Suprapubic skin (tissue), 4 donors: ENCODE measurements around the gene ING5. TPM values are rescaled to one million over a fixed set of nuclear protein-coding genes. Genes with fewer than 3 reads are reported as not detected.

Experiments used
- DNase-seq, 2 donors: peaks; one replicate each; pipeline ENCODE4 v3.0.0-alpha.2; 2019; ENCODE audit warnings: low spot score in 2 of 2
- H3K27ac ChIP-seq: fragments of 200-600 bp; sonication (generic); one replicate; pipeline ENCODE4 v1.5.1; 2019
- H3K27me3 ChIP-seq: fragments of 200-600 bp; sonication (generic); one replicate; pipeline ENCODE4 v1.5.1; 2019
- H3K36me3 ChIP-seq: fragments of 200-600 bp; sonication (generic); one replicate; pipeline ENCODE4 v1.5.1; 2019
- H3K4me1 ChIP-seq: fragments of 200-600 bp; sonication (generic); one replicate; pipeline ENCODE4 v1.5.1; 2019
- H3K4me3 ChIP-seq: fragments of 200-600 bp; sonication (generic); one replicate; pipeline ENCODE4 v1.5.1; 2019; ENCODE audit warnings: mild to moderate bottlenecking
- H3K9me3 ChIP-seq: fragments of 200-600 bp; sonication (generic); one replicate; pipeline ENCODE4 v1.5.1; 2019
- EP300 ChIP-seq: sonication (generic); formaldehyde crosslinking; IDR thresholded peaks from one replicate; pipeline ENCODE4 v1.6.1; 2017; ENCODE audit warnings: antibody characterized with exemption
- POLR2A ChIP-seq, 2 donors: fragments of 450-650 bp; IDR thresholded peaks; one replicate each; pipeline ENCODE4 v1.6.1; 2017; ENCODE audit warnings: antibody characterized with exemption in 2 of 2, mild to moderate bottlenecking in 2 of 2, moderate library complexity in 2 of 2
- POLR2AphosphoS5 ChIP-seq, 3 donors: sonication (generic); formaldehyde crosslinking; IDR thresholded peaks; one replicate each; pipeline ENCODE4 v1.6.1; 2017; ENCODE audit warnings: antibody characterized with exemption in 3 of 3
- WGBS: methylation state at CpG from one replicate; pipeline ENCODE4 v1.1.5; 2018; 5-methylcytosine and 5-hydroxymethylcytosine counted together
- total RNA-seq, 4 donors: library from RNA; depleted of rRNA; stranded (reverse); fragments of >200 nt; gene quantifications; one replicate each; pipeline ENCODE4 v1.1.0, GENCODE V29; 2016
- TF ChIP-seq, protein P1 (sequence below), 2 donors: fragments of 200-600 bp in 1 of 2; fragments of 450-650 bp in 1 of 2; sonication (generic) in 1 of 2; IDR thresholded peaks; one replicate each; pipeline ENCODE4 v1.5.1; 2016 to 2019; ENCODE audit warnings: antibody characterized with exemption in 2 of 2, mild to moderate bottlenecking in 1 of 2, moderate library complexity in 1 of 2

Gene ING5
- total RNA-seq, 4 donors from 2014 or later: 32.1 to 94.9 (median 46.4) TPM

DNA sequence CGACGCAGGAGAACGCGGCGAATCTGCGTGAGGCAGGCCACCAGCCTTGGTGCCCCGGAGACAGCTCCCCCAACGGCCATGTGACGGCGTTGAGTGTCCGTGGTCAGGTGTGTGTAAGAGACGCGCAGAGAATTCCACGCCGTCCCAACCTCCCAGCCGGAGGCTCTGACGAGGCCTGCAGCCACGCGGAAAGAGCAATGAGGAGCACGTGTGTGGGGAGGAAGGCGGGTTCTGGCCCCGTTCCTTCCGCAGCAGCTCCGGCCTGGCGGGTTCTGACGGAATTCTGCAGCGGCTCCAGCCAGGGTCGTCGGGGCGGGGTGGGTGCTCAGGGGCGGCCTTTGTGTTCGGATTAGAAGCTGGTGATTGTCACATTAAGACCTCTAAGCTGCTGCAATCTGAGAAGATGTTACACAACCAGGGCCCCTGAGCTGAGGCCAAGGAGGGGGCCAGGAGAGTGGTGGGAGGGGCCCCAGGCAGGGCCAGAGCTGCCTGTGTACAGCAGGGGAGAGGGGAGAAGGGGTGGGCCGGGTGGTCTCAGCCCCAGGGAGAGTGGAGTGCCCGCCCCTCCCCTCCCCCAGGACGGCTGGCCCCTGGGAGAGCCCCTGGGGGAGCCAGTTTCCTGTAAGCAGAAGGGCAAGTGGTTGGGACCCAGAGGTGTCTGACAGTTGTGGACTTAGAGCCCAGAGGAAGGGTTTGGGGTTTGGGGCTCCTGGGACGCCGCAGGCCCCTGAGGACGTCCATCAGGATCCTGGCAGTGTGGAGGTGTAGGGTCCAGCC, 69.6 kb downstream of the ING5 start:
- Histone ChIP-seq H3K27ac (no peak overlapping the region), H3K27me3 (peaks cover 10% of the 10 kb centered on the region)
- 66% methylated on average over 22 of the region's 38 CpGs for WGBS

DNA sequence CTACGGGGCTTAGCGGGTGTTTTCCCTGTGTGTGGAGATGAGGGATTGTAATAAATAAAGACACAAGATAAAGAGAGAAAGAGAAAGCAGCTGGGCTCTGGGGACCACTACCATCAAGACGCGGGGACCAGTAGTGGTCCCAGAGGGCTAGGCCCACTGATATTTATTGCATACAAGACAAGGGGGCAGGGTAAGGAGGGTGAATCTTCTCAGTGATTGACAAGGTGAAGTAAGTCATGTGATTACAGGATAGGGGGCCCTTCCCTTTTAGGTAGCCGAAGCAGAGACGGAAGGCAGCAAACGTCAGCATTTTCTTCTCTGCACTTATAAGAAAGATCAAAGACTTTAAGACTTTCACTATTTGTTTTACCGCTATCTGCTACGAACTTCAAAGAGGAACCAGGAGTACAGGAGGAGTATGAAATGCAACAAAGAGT, 70.2 kb downstream of the ING5 start:
- H3K27me3 ChIP-seq: peaks cover 10% of the 10 kb centered on the region
- no peaks in the 10 kb centered on the region for H3K9me3 ChIP-seq
- H3K4me3 ChIP-seq: no peak overlapping the region
- H3K4me1 ChIP-seq: peaks cover 13% of the 10 kb centered on the region
- WGBS: 47% methylated on average over 9 of the region's 9 CpGs
- peaks cover 13% of the 10 kb centered on the region for H3K36me3 ChIP-seq
- H3K27ac ChIP-seq: no peak overlapping the region
- TF ChIP-seq POLR2A (IDR thresholded peaks at IDR 0.05) (no peak), EP300 (no peak), POLR2AphosphoS5 (IDR thresholded peaks at IDR 0.05) (no peak)
- TF ChIP-seq, protein P1, sequence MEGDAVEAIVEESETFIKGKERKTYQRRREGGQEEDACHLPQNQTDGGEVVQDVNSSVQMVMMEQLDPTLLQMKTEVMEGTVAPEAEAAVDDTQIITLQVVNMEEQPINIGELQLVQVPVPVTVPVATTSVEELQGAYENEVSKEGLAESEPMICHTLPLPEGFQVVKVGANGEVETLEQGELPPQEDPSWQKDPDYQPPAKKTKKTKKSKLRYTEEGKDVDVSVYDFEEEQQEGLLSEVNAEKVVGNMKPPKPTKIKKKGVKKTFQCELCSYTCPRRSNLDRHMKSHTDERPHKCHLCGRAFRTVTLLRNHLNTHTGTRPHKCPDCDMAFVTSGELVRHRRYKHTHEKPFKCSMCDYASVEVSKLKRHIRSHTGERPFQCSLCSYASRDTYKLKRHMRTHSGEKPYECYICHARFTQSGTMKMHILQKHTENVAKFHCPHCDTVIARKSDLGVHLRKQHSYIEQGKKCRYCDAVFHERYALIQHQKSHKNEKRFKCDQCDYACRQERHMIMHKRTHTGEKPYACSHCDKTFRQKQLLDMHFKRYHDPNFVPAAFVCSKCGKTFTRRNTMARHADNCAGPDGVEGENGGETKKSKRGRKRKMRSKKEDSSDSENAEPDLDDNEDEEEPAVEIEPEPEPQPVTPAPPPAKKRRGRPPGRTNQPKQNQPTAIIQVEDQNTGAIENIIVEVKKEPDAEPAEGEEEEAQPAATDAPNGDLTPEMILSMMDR (IDR thresholded peaks at IDR 0.05): no peak
- no peak for DNase-seq

More for the DNA sequence above, 69.6 kb downstream of the ING5 start:
- Histone ChIP-seq H3K9me3 (no peaks in the 10 kb centered on the region), H3K4me1 (peaks cover 10% of the 10 kb centered on the region), H3K4me3 (no peak overlapping the region), H3K36me3 (peaks cover 13% of the 10 kb centered on the region)
- peak in 1 of 2 donors; percentile 80 for DNase-seq
- TF ChIP-seq POLR2AphosphoS5 (IDR thresholded peaks at IDR 0.05) (peak in 1 of 3 donors; percentile 12), POLR2A (IDR thresholded peaks at IDR 0.05) (no peak)

DNA sequence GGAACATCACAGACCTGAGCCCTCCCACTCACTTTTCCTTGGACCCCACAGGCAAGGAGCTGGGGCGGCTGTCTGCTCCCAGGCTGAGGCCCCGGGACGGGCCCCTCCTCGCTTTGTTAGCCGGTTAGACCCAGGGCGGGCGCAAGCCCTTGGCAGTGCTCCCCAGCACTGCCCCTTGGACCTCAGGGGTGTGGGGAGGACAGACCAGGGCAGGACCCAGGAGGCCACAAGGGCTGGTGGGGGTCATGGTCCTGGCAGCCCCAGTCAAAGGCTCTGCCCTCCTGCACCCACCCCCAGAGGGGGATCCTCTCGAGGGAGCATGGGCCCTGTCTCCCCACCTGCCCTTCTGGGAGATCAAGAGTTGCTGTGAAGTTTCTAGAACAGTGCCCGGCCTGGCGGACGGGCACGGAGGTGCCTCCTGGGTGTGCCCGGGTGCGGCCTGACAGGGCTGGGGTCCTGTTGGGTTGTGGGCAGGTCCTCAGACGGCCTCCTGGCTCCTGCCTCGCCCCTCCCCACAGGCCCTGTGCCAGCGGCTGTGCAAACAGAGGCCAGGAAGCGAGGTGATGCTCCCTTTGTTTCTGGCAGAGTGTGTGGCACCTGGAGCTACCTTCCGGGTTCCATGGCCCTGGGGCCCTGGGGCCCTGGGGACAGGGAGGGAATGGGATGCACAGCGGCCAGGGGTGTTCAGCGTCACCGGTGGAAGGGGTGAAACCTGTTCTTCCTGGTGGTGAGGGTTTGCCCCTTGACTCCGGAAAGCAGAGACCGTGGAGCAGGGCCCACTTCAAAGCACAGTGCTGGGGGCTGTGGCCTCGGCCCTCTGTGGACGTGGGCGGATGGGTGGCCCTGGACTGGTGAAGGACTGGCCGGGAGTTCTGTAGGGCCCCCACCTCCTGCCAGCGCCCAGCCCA, 71.9 kb downstream of the ING5 start:
- no peak for TF ChIP-seq POLR2AphosphoS5 (IDR thresholded peaks at IDR 0.05)
- TF ChIP-seq, protein P1 (IDR thresholded peaks at IDR 0.05): no peak
- no peak for TF ChIP-seq POLR2A (IDR thresholded peaks at IDR 0.05)
- no peak for TF ChIP-seq EP300
- peak in 1 of 2 donors; percentile 65 for DNase-seq
- H3K4me3 ChIP-seq: no peak overlapping the region
- peaks cover 20% of the 10 kb centered on the region for H3K4me1 ChIP-seq
- peaks cover 10% of the 10 kb centered on the region for H3K27me3 ChIP-seq
- H3K36me3 ChIP-seq: peaks cover 2% of the 10 kb centered on the region
- no peaks in the 10 kb centered on the region for H3K9me3 ChIP-seq
- 55% methylated on average over 21 of the region's 29 CpGs for WGBS
- no peak overlapping the region for H3K27ac ChIP-seq

DNA sequence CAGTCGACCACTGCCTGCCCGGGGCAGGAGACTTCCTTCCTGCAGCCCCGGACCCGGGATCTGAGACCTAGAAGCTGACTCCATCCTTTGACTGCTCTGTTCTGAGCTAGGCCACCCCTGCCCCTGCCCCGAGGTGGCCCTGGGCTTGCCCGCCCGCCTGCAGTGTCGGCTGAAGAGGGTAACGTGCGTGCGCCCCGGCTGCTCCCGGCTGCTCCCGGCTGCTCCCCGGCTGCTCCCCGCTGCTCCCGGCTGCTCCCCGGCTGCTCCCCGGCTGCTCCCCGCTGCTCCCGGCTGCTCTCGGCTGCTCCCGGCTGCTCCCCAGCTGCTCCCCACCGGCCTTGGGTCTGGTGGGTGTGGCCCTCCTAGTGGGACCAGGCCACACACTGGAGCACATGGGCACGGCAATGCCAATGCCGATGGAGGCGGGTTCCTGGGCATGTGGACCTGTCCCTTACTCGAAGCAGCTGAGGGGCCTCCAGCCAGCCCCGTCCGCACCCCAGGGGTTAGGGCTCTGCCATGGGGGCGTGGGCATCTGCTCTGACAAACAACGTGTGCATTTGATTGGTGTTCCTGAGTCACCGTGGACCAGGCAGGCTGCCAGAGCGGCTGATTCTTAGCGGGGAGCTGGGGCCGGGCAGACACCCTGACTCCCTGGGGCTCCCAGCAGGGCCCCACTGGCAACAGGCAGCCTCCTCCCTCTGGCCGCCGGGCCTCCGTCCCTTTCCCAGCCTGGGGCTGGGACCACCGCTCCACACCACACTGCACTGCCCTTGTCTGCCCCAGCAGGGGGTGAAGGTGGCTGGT, 72.8 kb downstream of the ING5 start:
- 68% methylated on average over 4 of the region's 40 CpGs for WGBS
- no peaks in the 10 kb centered on the region for H3K9me3 ChIP-seq
- no peak overlapping the region for H3K27ac ChIP-seq
- H3K27me3 ChIP-seq: peaks cover 10% of the 10 kb centered on the region
- H3K4me3 ChIP-seq: no peak overlapping the region
- TF ChIP-seq, protein P1 (IDR thresholded peaks at IDR 0.05): no peak
- TF ChIP-seq POLR2AphosphoS5 (IDR thresholded peaks at IDR 0.05) (no peak), EP300 (no peak), POLR2A (IDR thresholded peaks at IDR 0.05) (no peak)
- H3K4me1 ChIP-seq: peaks cover 20% of the 10 kb centered on the region
- peak in 1 of 2 donors; percentile 67 for DNase-seq
- no peaks in the 10 kb centered on the region for H3K36me3 ChIP-seq
